ENCODE measurements around the gene KIF12.

The KIF12 gene

DNA sequence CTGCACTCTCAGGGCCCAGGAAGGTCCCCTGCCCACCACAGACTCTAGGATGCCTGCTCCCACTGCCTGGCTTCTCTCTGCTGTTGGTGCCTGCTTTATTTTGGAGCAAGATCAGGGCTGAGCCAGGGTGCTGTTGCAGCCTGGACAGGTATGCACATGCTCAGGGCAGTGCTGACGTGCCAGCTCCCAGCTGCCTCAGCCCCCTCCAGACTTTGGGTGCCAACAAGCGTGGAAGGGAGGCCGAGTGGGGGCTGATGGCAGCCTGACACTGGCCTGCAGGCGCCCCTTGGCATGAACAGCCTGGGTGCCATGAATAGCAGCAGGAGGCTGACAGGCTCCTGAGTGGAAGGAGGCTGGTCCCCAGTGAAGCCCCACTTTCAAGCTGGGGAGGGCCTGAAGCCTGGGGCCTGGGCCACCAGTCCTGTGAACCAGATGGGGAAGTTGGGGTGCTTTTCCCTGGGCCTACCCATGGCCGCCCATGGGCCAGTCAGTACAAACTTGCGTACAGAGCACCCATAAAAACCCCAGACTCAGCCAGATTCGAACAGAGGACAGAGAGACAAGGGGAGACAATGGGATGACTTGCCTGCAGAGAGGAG, 27.8 kb downstream of the KIF12 start:
- in situ Hi-C loops (cut with MboI; ENCODE audit: low sequenced_read_pairs): no loop called here

DNA sequence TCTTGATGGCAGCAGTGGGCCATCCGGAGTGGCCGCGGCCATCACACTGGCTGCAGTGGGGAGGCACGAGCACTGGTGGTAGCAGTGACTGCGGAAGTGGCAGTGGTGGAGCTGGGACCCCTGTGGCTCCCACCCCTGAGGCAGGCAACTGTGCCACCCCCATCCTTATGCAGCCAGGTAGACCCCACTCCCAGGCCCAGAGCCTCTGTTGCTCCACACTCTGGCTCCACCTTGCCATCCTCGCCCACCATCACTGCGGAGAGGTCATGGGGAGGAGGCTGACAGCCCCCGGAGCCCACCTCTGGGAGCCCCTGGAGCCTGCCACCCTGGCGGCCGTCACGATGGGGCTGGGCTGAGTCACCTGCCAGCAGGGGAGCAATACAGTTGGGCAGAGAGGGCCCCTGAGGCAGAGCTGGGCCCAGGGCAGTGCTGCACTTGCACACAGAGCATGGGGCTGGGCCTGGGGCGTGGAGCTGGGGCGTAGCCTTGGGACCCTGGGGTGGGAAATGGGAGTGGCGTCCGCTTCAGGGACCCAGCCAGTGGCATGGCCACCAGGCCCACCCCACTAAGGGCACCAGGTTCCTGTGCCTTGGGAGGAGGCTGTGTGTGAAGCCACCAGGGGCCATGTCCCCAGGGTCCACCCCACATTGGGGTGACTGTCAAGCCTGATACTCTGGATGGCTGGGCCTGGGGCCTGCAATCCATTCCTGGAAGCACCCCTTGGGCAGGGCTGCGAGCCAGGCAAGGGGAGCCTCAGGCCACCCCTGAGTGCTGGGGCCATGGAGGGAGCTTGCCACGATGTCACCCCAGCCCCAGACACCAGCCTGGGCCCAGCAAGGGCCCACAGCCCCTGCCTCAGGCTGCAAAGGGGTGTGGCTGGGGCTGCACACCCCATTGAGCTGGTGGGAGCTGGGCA, 28.6 kb downstream of the KIF12 start:
- in situ Hi-C loops (cut with MboI; ENCODE audit: low sequenced_read_pairs): no loop called here

DNA sequence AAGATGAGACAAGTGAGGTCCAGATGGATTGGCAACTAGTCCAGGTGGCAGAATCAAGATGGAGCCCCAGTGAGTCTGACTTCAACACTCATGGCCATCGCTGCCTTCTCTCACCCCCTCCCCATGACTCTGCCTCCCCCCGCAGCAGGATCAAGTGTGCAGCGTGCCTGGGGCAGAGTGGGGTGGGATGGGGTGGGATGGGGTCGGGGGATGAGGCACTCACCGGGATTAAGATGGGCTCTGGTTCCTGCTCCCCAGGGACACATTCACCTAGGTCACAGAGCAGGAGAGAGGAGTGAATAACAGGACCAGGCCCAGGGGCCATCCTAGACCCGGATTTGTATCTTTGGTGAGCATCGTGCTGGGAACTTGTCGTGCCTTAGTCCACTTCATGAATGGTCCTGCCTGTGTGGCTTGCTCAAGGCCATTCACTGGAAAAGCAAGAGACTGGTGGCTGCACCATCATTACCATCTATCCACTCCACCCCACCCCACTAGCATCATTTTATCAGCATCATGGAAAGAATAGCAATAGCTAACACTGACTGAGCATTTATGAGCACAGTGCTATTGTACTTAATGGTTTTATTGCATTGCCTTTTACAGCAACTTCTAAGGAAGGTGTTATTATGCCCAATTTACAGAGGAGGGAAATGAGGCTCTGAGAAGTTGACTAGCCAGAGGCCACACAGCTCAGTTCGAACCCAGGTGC, 29.5 kb downstream of the KIF12 start:
- in situ Hi-C loops (cut with MboI; ENCODE audit: low sequenced_read_pairs): no loop called here

DNA sequence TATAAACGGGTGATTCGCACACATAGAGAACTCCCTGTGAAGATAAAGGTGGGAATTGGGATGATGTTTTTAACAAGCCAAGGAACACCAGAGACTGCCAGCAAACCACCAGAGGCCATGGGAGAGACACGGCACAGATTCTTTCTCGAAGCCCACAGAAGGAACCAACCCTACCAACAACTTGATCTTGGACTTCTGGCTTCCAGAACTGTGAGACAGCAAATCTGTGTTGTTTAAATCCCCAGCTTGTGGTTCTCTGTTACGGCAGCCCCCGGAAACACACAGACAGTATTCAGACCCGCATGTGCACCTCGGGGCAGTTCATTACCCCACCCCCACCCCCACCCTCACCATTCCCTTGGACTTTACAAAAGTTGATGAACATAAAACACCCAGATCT, 33.8 kb downstream of the KIF12 start:
- in situ Hi-C loops (cut with MboI; ENCODE audit: low sequenced_read_pairs): no loop called here

DNA sequence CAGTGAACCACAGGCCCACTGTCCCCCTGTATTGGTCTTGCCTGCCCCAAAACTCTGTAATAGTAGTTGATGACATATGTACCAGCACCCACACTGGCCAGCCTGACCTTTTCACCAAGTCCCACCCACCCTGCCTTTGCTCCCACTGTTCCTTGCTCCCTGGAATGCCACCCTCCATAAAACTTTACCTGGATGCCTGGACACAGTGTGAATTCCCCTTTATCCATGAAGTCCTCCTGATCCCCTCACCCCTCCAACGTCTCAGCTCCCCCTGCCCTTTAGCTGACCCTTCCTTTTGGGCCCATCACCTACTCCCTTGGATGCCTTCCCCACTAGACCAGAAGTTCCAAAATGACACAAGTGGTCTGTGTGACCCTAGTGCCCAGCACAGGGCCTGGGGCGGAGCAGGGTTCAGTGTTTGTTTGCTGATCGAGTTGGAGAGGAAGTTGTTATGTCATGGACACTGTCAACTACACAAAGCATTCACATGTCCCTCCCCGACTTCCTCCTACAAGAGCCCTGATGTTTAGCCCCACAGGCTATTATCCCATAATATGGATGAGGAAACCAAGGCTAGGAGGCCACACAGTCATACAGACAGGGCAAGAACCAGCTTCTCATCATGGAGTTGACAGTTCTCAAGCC, 37.1 kb downstream of the KIF12 start:
- in situ Hi-C loops (cut with MboI; ENCODE audit: low sequenced_read_pairs): no loop called here

DNA sequence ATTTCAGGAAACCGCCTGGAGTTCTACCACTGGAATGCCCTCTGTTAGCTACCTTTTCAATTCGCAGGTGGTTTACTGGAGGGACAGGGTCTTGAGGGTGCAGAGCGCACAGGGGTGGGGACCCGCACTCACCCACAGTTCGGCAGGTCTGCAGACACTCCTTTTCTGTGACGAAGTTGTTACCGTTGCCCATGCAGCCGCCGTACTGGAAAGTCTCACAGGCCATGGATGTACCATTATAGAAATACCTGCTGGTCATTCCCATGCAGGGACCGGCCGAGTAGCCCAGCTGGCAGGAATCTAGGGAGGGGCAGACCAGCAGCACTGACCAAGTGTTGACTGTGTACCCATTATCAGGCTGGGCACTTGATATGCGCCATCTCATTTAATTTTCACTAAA, 37.8 kb downstream of the KIF12 start:
- in situ Hi-C loops (cut with MboI; ENCODE audit: low sequenced_read_pairs): no loop called here

DNA sequence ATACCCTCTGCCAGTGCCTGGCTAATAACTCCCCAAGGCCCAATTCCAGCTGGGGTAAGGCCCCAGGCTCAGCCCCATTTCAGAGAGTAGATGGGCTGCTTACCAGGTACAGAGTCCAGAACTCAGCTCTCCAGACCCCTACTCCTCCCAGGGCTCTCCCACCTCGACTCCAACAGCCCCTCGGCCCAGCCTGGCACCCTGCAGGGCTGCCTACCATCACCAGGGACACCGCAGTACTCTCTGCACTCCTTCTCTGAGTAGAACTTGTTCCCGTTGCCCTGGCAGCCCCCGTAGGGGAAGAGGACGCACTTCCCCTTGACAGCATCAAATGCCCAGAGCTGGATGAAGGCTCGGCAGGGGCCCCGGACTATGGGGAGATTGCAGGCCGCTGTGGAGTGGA, 38.4 kb downstream of the KIF12 start:
- in situ Hi-C loops (cut with MboI; ENCODE audit: low sequenced_read_pairs): no loop called here

DNA sequence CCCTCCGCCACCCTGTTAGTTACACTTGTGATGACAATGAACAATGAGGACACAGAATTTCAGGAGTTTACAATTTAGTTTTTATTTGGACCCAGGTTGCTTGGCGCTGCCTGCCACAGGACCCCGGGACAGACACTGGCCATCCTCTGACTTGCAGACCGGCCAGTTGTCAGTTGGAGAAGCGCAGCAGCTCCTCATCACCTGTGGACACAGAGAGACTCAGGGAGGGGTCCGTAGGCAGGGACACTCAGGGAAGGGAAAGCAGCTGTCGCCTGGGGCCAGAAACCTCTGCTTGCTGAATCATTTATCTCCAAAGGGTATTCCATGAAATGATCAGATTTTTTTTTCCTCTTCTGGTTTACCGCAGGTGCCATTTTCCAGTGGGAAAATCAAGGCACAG, 39.0 kb downstream of the KIF12 start:
- in situ Hi-C loops (cut with MboI; ENCODE audit: low sequenced_read_pairs): no loop called here

DNA sequence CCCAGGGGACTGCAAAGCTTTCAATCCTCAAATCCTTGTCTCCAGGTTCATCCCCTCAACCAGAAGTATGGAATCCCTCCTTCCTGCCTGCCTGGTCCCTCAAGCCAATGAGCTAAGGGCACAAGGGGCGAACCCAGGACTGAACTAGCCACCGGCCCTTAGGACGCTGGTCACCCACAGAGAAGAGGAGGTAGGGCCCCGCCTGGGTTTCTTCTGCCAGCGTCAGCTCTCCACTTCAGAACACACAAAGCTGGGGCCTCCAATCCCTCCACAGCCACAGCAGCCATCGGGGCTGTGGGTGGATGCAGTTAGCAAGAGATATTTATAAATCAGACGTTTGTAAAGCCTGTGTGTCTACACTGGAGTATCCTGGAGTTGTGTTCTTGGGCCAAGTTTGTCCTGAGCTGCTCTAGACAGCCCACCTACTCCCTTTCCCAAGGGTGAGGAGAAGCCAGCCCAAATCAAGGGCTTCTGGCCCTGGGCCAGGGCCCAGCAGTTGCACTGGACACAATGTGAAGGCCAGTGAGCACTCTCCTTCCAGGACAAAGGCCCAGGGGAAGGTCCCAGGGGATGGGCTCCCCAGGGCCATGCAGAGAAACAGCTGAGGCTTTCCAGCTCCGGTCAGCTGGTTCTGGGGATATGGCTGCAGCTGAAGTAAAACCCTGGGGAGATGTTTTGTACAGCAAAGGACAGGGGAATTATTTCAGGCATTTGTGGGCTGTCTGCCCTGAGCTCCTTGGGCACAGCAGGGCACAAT, 39.9 kb downstream of the KIF12 start:
- in situ Hi-C loops (cut with MboI; ENCODE audit: low sequenced_read_pairs): no loop called here

DNA sequence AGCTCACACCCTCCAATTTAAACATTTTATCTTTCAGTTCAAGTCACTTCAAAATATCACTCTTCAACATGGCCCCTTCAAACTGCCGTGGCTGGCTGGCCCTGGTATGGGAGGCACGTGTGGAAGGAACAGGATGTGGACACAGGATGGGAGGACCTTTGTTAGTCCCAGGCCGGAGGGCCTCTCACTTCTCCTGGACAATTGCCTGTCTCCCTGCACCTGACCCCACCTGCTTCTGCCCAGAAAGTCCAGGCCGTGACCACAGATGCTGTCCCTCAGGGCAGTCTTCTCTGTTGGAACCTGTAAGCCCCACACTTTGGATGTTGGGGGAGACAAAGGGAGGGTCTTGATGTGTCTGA, 40.4 kb downstream of the KIF12 start:
- in situ Hi-C loops (cut with MboI; ENCODE audit: low sequenced_read_pairs): no loop called here

DNA sequence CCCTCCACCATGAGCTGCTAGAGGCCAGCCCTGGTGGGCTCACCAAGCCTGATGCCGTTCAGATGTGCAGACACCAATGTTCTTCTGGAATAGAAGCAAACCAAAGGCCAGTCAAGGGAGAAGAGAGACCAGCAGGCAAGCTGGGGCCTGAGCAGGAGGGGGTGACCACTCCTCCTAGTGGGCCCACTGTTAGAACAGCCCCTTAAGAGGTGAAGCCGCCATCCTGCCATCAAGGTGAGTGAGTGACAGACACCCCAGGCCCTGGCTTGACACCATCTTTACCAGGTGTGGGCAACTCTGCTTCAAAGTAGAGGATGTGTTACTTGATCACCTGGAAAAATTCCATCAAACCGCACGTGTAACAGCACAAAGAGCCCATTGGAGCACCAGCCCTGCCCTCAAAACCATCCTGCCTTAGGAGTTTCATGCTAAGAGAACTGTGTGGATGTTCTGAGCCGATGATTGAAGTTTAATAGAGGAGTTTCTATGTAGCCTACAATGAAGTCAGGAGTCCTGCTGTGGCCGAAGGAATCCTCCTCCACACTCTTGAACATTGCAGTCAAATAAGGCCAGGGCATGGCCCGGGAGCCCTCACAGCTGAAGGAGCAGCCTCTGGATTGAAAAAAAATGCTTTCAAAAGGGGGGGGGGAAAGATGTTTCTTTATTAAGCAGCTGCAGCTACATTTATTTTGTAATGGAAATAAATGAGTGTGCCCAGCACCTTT, 41.8 kb downstream of the KIF12 start:
- in situ Hi-C loops (cut with MboI; ENCODE audit: low sequenced_read_pairs): no loop called here

DNA sequence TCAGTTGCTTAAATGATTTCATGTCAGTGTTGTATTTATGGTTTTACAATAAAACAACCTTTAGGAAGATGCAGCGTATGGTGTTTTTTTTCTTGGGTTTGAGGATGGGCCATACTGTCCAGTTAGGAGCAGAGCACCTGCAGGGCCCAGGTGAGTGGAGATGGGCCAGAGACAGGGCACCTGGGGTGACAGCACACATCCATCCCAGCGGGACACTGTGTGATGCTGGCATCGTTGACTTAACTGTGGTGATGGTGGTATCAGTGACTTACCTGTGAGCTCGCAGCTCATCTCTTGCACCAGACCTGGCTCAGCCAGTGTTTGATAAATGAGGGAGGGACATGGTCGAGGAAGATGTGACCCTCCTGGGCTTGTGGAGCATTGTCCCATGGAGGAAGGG, 42.6 kb downstream of the KIF12 start:
- in situ Hi-C loops (cut with MboI; ENCODE audit: low sequenced_read_pairs): no loop called here

DNA sequence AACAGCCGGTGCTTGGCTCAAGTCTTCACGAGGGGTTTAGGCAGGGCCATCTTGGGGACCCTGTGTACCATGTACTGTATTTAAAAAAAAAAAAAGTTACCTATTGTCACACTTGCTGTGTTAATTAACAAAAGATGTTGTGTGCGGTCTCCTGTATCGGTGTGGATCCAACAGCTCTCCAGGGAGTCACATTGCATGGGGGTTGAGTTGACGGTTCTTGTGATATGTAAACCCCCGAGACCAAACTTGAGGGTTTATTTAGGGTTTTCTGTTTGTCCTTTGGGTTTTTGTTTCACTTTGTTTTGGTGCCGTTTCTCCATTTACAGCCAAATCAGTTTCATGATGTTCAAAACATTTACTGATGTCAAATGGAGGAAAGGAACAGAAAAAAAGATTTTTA, 43.2 kb downstream of the KIF12 start:
- in situ Hi-C loops (cut with MboI; ENCODE audit: low sequenced_read_pairs): no loop called here

DNA sequence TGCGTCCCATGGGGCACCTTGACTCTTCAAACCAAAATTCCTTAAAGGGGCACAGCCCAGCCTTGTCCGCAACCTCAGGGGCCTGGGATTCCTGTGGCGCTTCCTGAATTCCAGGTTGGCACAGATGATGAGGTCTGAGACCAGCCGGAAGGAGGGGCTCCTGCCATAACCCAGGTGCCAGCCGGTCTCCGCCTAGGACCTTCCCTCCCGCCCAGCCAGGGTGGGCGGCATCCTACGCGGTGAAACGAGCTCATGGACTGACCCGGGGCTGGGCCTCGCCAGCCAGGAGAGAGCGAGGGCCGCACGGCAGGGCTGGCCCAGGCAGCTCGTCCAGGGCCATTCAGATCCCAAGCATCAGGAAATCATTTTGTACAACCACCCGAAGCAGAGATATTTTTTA, 44.0 kb downstream of the KIF12 start:
- in situ Hi-C loops (cut with MboI; ENCODE audit: low sequenced_read_pairs): no loop called here

DNA sequence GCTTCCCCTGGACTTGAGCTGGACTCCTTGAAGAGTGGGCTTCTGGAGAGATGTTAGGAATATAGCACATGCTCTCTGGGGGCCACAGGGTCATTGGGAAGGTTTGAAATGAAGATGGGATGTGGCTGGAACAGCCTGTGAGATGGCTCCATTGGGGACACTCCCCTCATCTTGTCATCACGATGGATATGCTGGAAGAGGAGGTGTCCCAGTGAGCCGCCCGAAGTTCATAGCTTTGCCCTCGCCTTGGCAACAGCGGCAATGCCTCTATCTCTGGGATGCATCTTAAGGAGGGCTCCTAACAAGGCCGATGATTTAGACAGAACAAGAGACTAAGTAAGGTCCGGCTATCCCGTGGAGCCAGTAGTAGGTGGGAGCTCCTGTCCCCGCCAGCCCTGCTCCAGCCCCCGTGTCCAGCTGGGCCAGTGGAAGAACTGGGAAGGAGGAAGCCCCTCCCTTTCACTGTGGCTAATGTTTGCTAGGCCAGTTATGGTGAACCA, 44.9 kb downstream of the KIF12 start:
- in situ Hi-C loops (cut with MboI; ENCODE audit: low sequenced_read_pairs): no loop called here

DNA sequence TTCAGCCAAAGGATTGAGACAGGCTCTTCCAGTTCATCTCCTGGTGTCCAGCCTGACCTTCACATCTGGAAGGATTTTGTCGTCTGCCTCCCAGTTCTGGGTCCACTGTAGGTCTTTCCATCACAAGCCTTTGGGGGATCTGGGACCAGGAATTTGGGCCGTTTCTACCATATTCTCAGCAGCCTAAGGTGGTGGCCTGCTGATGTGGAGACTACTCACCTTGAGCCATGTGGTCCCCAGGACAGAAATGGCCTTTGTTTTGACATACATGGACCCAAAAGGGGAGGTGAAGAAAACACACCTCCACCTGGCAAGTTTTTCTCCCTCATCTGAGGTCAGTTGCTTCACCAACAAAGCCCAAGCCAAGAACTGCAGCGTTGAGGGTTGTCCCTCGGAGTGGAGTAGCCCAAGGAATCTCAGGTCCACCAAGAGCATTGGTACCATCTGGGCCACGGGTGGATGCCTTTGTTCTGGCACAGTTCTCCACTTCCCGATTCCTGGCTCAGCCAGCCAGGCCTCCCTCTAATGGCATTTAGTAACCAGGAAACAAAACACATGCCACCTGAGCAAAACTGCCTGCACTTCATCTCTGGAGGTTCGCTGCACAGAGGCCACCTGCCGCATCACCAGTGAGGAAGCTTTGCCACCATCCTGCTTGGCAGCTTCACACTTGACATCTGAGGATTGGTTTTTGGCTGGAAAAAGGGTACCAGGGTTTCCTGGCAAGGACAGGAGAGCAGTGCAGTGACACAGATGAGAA, 45.7 kb downstream of the KIF12 start:
- in situ Hi-C loops (cut with MboI; ENCODE audit: low sequenced_read_pairs): no loop called here

DNA sequence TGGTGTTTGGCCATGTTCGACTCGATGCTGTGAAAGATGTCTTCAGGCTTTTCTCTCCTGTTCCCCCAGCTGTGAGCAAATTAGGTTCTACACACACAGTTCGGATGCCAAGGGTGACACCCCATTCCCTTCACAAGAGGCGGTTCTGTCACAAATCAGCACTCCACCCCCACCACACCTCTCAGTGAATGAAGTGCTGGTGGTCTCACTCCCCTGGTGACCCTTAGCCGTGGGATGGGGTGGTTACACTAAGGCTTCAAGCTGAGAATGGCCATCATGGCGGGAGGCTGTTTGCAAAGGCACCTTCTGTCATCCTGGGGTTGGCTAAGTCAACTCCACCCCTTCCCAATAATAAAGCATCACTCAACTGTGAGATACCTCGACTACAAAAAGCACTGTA, 47.4 kb downstream of the KIF12 start:
- in situ Hi-C loops (cut with MboI; ENCODE audit: low sequenced_read_pairs): no loop called here

DNA sequence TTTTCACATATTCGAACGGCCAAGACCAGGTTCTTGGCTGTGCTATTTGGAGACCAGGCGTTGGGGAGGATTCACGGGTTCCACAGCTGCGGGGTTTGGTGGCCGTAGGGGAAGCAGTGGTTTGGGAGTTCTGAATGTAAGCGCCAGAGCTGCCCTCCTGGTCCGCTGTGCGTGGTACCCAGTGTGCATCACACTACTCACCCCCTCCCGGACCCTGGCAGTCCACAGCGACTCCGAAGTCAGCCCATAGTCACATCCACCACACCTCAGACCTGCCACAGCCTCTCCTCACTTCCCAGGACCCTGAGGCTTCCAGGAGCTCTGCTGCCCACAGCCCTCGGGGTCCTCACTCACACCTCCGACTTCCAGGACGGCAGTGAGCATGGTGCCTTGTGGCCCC, 47.8 kb downstream of the KIF12 start:
- in situ Hi-C loops (cut with MboI; ENCODE audit: low sequenced_read_pairs): no loop called here

DNA sequence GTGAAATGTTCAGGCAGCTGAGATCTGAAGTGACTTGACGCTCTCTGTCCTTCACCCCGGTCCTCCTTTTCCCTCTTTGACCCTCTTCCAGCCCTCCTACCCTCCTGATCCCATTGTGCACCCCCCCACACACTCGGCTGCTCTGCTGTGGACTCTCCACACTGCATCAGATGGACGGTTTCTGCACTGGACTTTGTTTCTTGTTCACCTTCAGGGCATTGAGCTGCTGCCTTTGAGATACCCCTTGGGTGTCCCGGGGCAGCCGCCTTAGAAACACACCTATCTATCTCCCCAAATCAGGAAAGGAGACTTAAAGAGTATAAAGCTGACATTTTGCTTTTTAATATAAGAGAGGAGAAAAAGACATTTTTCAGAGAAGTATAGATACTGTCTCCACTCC, 48.4 kb downstream of the KIF12 start:
- in situ Hi-C loops (cut with MboI; ENCODE audit: low sequenced_read_pairs): no loop called here

All from HL-60/S4 treated with phorbol 12-myristate 13-acetate at 8.2 ng/mL for 4 days and 3 days (cell line).